ENCODE measurements around the gene GOLGA6L2.

DNA sequence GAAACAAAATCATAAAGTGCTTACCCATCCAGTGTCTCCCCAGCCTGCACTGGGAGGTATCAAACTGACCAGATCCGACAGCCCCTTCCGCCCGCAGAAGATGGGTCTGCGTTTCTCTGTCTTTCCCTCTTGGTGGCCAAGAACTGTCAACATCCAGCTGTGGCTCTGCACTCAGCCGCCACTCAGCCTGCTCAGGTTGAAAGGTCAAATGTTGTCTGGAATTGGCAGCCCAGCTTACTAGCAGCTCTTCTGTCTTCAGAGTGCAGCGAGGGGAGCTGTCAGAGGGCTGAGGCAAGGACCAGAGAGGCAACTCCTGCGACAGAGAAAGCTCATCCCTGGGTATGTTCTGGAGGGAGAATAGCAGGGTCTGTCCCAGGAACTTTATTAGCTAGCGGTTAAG, 45.4 kb downstream of the GOLGA6L2 start:
- TF ChIP-seq, protein P1, sequence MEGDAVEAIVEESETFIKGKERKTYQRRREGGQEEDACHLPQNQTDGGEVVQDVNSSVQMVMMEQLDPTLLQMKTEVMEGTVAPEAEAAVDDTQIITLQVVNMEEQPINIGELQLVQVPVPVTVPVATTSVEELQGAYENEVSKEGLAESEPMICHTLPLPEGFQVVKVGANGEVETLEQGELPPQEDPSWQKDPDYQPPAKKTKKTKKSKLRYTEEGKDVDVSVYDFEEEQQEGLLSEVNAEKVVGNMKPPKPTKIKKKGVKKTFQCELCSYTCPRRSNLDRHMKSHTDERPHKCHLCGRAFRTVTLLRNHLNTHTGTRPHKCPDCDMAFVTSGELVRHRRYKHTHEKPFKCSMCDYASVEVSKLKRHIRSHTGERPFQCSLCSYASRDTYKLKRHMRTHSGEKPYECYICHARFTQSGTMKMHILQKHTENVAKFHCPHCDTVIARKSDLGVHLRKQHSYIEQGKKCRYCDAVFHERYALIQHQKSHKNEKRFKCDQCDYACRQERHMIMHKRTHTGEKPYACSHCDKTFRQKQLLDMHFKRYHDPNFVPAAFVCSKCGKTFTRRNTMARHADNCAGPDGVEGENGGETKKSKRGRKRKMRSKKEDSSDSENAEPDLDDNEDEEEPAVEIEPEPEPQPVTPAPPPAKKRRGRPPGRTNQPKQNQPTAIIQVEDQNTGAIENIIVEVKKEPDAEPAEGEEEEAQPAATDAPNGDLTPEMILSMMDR (IDR thresholded peaks at IDR 0.05; ENCODE audit: low read depth, low read length), result no peak
- no peak for TF ChIP-seq POLR2A (IDR thresholded peaks at IDR 0.05; ENCODE audit: extremely low read depth, insufficient read length)

Measured in NB4 (cell line).